GM12891 (cell line): ENCODE measurements around the gene WWC2.

Experiments used
- POLR2A ChIP-seq: IDR thresholded peaks from 2 replicates; pipeline ENCODE4 v1.6.1; 2011; ENCODE audit warnings: low read depth, low read length, control low read depth
- POLR2AphosphoS5 ChIP-seq: IDR thresholded peaks from 2 replicates; pipeline ENCODE4 v1.6.1; 2011; ENCODE audit warnings: low read depth, low read length, control low read depth
- POU2F2 ChIP-seq: IDR thresholded peaks from 2 replicates; pipeline ENCODE4 v1.6.1; 2011; ENCODE audit warnings: low read depth, mild to moderate bottlenecking, control low read depth, low read length, moderate library complexity
- SPI1 ChIP-seq: IDR thresholded peaks from 2 replicates; pipeline ENCODE4 v1.6.1; 2011; ENCODE audit warnings: low read depth, low read length, control low read depth
- TAF1 ChIP-seq: IDR thresholded peaks from 2 replicates; pipeline ENCODE4 v1.6.1; 2011; ENCODE audit warnings: low read depth, low read length, control low read depth

- TF ChIP-seq POLR2A, result no peak
- no peak for TF ChIP-seq POLR2AphosphoS5
- no peak for TF ChIP-seq POU2F2
- TF ChIP-seq TAF1, result no peak
- no peak for TF ChIP-seq SPI1
Measured at GRCh38 chr4:183345261-183345660, 246.2 kb downstream of the WWC2 start.
